ENCODE measurements around the gene CCT4. TPM values are rescaled to one million over a fixed set of nuclear protein-coding genes. Genes with fewer than 3 reads are reported as not detected.
"Not testable (repeated sequence)": the region's sequence is repeated elsewhere in the genome, so short reads cannot be mapped to it uniquely, and the experiment has no call there.

CCT4 gene
- total RNA-seq, 4 donors from 2014 or later = 74.4 to 86.8 (median 79.5) TPM

GRCh38 chr2:61854564-61855317 lies 33.7 kb downstream of the CCT4 start:
- peaks cover 0 to 16% (median 15%) of the 10 kb centered on the region in 4 donors for H3K4me1 ChIP-seq
- no peaks in the 10 kb centered on the region for H3K9me3 ChIP-seq
- DNase-seq (ENCODE audit: extremely low spot score) = peak; percentile 96
- H3K27ac ChIP-seq (replicated peaks in 1 of 4) = peak overlapping the region; percentile 88 to 94 (median 91)
- no peaks in the 10 kb centered on the region for H3K36me3 ChIP-seq
- H3K27me3 ChIP-seq = no peaks in the 10 kb centered on the region
- 3% methylated on average over 23 of the region's 23 CpGs for WGBS
- intact Hi-C loops (cut with DNase I) = loop anchor here (10.0 kb wide), 3 partner anchors 90 to 390 kb away; no protein-coding TSS in a partner anchor
- peak overlapping the region; percentile 75 to 91 (median 81) for H3K4me3 ChIP-seq
- no peak for TF ChIP-seq POLR2AphosphoS5 (IDR thresholded peaks at IDR 0.05)

- H3K9me3 ChIP-seq = no peaks in the 10 kb centered on the region
- DNase-seq (ENCODE audit: extremely low spot score) = peak; percentile 94
- peaks cover 0 to 16% (median 15%) of the 10 kb centered on the region in 4 donors for H3K4me1 ChIP-seq
- H3K27ac ChIP-seq (replicated peaks in 1 of 4) = peak within 1 kb of the TSS; percentile 88 to 94 (median 91)
- H3K36me3 ChIP-seq = no peaks in the 10 kb centered on the region
- intact Hi-C loops (cut with DNase I) = loop anchor here (10.0 kb wide), 3 partner anchors 89 to 389 kb away; no protein-coding TSS in a partner anchor
- TF ChIP-seq POLR2AphosphoS5 (IDR thresholded peaks at IDR 0.05) (peak; percentile 68 to 74), POLR2A (IDR thresholded peaks at IDR 0.05; ENCODE audit: low read depth) (no peak)
- peak within 1 kb of the TSS; percentile 75 to 91 (median 81) for H3K4me3 ChIP-seq
- WGBS = under 1% methylated on average over 28 of the region's 50 CpGs
- no peaks in the 10 kb centered on the region for H3K27me3 ChIP-seq
These were observed 34.5 kb downstream of the CCT4 start, which contains the start of gene FAM161A for GRCh38 chr2:61853847-61854563. Gene FAM161A (minus strand): TSS chr2:61854060. CDS start chr2:61854041, 19 bp downstream.

- Histone ChIP-seq H3K9me3 (no peaks in the 10 kb centered on the region), H3K27me3 (no peaks in the 10 kb centered on the region), H3K36me3 (no peaks in the 10 kb centered on the region), H3K4me1 (peaks cover 0 to 16% (median 15%) of the 10 kb centered on the region in 4 donors), H3K27ac (replicated peaks in 1 of 4) (peak overlapping the region; percentile 88 to 94 (median 91)), H3K4me3 (peak overlapping the region; percentile 75 to 91 (median 81))
- no peak for DNase-seq (ENCODE audit: extremely low spot score)
- TF ChIP-seq EP300 (IDR thresholded peaks at IDR 0.05) = no peak
- TF ChIP-seq CTCF (IDR thresholded peaks at IDR 0.05) = no peak
- no peak for TF ChIP-seq POLR2AphosphoS5 (IDR thresholded peaks at IDR 0.05)
- no peak for TF ChIP-seq POLR2A (IDR thresholded peaks at IDR 0.05; ENCODE audit: low read depth)
- intact Hi-C loops (cut with DNase I) = loop anchor here (10.0 kb wide), 3 partner anchors 88 to 388 kb away; no protein-coding TSS in a partner anchor
- 18% methylated on average over 26 of the region's 26 CpGs for WGBS
These were observed 35.2 kb downstream of the CCT4 start for GRCh38 chr2:61853086-61853846.

GRCh38 chr2:61851270-61851669 lies 37.2 kb downstream of the CCT4 start:
- 95% methylated on average over 10 of the region's 10 CpGs for WGBS
- intact Hi-C loops (cut with DNase I) = loop anchor here (10.0 kb wide), 3 partner anchors 86 to 386 kb away; no protein-coding TSS in a partner anchor

GRCh38 chr2:61845320-61845719 lies 43.1 kb downstream of the CCT4 start:
- intact Hi-C loops (cut with DNase I) = no loop called here
- Histone ChIP-seq H3K4me3 (no peak overlapping the region), H3K27ac (replicated peaks in 1 of 4) (no peak overlapping the region), H3K4me1 (no peaks in the 10 kb centered on the region), H3K9me3 (no peaks in the 10 kb centered on the region), H3K27me3 (no peaks in the 10 kb centered on the region), H3K36me3 (peaks cover 0 to 10% (median 2%) of the 10 kb centered on the region in 4 donors)
- no peak for TF ChIP-seq EP300 (IDR thresholded peaks at IDR 0.05)
- no peak for TF ChIP-seq CTCF (IDR thresholded peaks at IDR 0.05)
- no peak for TF ChIP-seq POLR2AphosphoS5 (IDR thresholded peaks at IDR 0.05)
- no peak for TF ChIP-seq POLR2A (IDR thresholded peaks at IDR 0.05; ENCODE audit: low read depth)
- WGBS = 84% methylated on average over 3 of the region's 3 CpGs
- no peak for DNase-seq (ENCODE audit: extremely low spot score)

More at GRCh38 chr2:61851270-61851669, 37.2 kb downstream of the CCT4 start:
- H3K27me3 ChIP-seq; DNase-seq (ENCODE audit: extremely low spot score); H3K27ac ChIP-seq (replicated peaks in 1 of 4); H3K36me3 ChIP-seq; H3K9me3 ChIP-seq; H3K4me3 ChIP-seq: not testable (repeated sequence)
- H3K4me1 ChIP-seq = peaks cover 0 to 16% (median 15%) of the 10 kb centered on the region in 4 donors

Measured in esophagus muscularis mucosa (tissue), 4 donors.